ENCODE measurements around the gene SLC2A5.

The SLC2A5 gene

DNA sequence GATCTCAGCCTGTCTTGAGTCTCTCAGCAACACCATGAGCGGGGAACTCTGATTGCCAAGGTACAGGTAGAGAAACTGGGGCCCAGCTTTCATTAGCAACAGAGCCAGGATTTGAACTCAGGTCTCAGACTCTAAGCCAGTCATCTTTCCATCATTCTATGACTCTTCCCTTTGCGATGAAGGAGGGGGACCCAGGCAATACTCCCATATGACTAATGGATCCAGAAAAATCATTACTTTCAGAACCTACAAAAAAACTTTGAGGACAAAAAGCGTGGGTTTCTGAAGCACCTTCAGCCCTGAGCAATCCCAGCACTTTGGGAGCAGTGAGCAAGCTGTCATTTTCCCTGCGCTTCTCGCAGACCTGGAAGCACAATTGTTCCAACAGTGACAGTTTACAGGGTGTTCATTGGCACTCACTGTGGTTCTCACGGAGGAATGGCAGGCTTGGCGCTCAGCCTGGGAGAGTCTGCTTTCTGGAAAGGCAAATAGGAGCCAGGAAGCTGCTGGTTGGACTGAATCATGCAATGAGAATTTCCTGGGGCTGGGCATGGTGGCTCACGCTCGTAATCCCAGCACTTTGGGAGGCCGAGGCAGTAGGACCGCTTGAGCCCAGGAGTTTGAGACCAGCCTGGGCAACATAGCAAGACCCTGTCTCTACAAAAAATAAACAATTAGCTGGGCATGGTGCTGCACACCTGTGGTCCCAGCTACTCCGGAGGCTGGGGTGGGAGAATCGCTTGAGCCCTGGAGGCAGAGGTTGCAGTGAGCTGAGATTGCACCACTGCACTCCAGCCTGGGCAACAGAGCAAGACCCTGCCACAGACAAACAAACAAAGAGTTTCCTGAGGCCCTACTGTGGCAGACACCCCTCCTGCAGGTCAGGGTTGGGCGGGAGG is 83.3 kb downstream of the SLC2A5 start:
- peak; percentile 99 for DNase-seq (ENCODE audit: low read depth)
- no peak overlapping the region for H3K4me3 ChIP-seq (ENCODE audit: low read depth, low read length)
- TF ChIP-seq, protein P1, sequence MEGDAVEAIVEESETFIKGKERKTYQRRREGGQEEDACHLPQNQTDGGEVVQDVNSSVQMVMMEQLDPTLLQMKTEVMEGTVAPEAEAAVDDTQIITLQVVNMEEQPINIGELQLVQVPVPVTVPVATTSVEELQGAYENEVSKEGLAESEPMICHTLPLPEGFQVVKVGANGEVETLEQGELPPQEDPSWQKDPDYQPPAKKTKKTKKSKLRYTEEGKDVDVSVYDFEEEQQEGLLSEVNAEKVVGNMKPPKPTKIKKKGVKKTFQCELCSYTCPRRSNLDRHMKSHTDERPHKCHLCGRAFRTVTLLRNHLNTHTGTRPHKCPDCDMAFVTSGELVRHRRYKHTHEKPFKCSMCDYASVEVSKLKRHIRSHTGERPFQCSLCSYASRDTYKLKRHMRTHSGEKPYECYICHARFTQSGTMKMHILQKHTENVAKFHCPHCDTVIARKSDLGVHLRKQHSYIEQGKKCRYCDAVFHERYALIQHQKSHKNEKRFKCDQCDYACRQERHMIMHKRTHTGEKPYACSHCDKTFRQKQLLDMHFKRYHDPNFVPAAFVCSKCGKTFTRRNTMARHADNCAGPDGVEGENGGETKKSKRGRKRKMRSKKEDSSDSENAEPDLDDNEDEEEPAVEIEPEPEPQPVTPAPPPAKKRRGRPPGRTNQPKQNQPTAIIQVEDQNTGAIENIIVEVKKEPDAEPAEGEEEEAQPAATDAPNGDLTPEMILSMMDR (IDR thresholded peaks at IDR 0.05; ENCODE audit: control insufficient read depth, extremely low read depth, insufficient read depth), result no peak
